Muscle of leg (tissue), 16 donors: ENCODE data around the gene SEC22B. TPM values are rescaled to one million over a fixed set of nuclear protein-coding genes. Genes with fewer than 3 reads are reported as not detected.
"Not testable (repeated sequence)": the region's sequence is repeated elsewhere in the genome, so short reads cannot be mapped to it uniquely, and the experiment has no call there.

Source experiments
- DNase-seq: peaks from one replicate; pipeline ENCODE4 v3.0.0; 2013
- H3K27ac ChIP-seq: one replicate; pipeline ENCODE4 v1.5.1; 2013; ENCODE audit warnings: mild to moderate bottlenecking, low read length, control low read depth
- H3K27me3 ChIP-seq: one replicate; pipeline ENCODE4 v1.6.1; 2013; ENCODE audit warnings: low read length; ENCODE audit not compliant: control insufficient read depth, insufficient read depth
- H3K36me3 ChIP-seq: one replicate; pipeline ENCODE4 v1.6.1; 2013; ENCODE audit warnings: low read length; ENCODE audit not compliant: control insufficient read depth, insufficient read depth
- H3K4me1 ChIP-seq: one replicate; pipeline ENCODE4 v1.6.1; 2013; ENCODE audit warnings: low read length; ENCODE audit not compliant: control insufficient read depth, insufficient read depth
- H3K4me3 ChIP-seq: one replicate; pipeline ENCODE4 v1.5.1; 2013; ENCODE audit warnings: low read length, control low read depth
- H3K9me3 ChIP-seq: replicated peaks from 2 replicates; pipeline ENCODE4 v1.6.1; 2013; ENCODE audit warnings: low read depth, low read length; ENCODE audit not compliant: control insufficient read depth
- WGBS: methylation state at CpG from one replicate; pipeline ENCODE4 v1.1.5; 2013; ENCODE audit warnings: missing lambda C conversion rate; ENCODE audit not compliant: insufficient coverage; 5-methylcytosine and 5-hydroxymethylcytosine counted together
- long read RNA-seq, 11 donors: transcript quantifications; one replicate each; lab custom pipeline, GENCODE V29; 2026
- polyA plus RNA-seq, 8 donors: library from polyadenylated mRNA; unstranded; fragments of 120-200 nt; gene quantifications; one replicate each; pipeline versions ENCODE4 v1.2.1 to v1.2.3, GENCODE V29; 2013; ENCODE audit warnings: inconsistent platforms in 1 of 8, low replicate concordance in 1 of 8; ENCODE audit not compliant: insufficient read length in 8 of 8, insufficient read depth in 1 of 8
- total RNA-seq: library from RNA; stranded (reverse); fragments of 120-200 nt; gene quantifications from one replicate; pipeline ENCODE4 v1.2.4, GENCODE V29; 2013

SEC22B gene
- total RNA-seq (23.3 TPM), polyA plus RNA-seq (10 to 100 TPM; 20.4 to 30.9 (median 25.1) TPM)
- long read RNA-seq, donor 1, full-length matches to known transcripts: 10 of 10 reads
- long read RNA-seq, donor 1, partial matches to known transcripts: 0 of 10 reads
- long read RNA-seq, donor 1, other reads (novel, unspliced or antisense): 0 of 10 reads
- long read RNA-seq, donor 2, full-length matches to known transcripts: 3 of 3 reads
- long read RNA-seq, donor 2, partial matches to known transcripts: 0 of 3 reads
- long read RNA-seq, donor 2, other reads (novel, unspliced or antisense): 0 of 3 reads
- long read RNA-seq, donor 3, full-length matches to known transcripts: 27 of 27 reads
- long read RNA-seq, donor 3, partial matches to known transcripts: 0 of 27 reads
- long read RNA-seq, donor 3, other reads (novel, unspliced or antisense): 0 of 27 reads
- long read RNA-seq, donor 4, full-length matches to known transcripts: 22 of 22 reads
- long read RNA-seq, donor 4, partial matches to known transcripts: 0 of 22 reads
- long read RNA-seq, donor 4, other reads (novel, unspliced or antisense): 0 of 22 reads
- long read RNA-seq, donor 5, full-length matches to known transcripts: 59 of 64 reads
- long read RNA-seq, donor 5, partial matches to known transcripts: 5 of 64 reads
- long read RNA-seq, donor 5, other reads (novel, unspliced or antisense): 0 of 64 reads
- long read RNA-seq, donor 6, full-length matches to known transcripts: 34 of 34 reads
- long read RNA-seq, donor 6, partial matches to known transcripts: 0 of 34 reads
- long read RNA-seq, donor 6, other reads (novel, unspliced or antisense): 0 of 34 reads
- long read RNA-seq, donor 7, full-length matches to known transcripts: 27 of 27 reads
- long read RNA-seq, donor 7, partial matches to known transcripts: 0 of 27 reads
- long read RNA-seq, donor 7, other reads (novel, unspliced or antisense): 0 of 27 reads
- long read RNA-seq, donor 8, full-length matches to known transcripts: 15 of 15 reads
- long read RNA-seq, donor 8, partial matches to known transcripts: 0 of 15 reads
- long read RNA-seq, donor 8, other reads (novel, unspliced or antisense): 0 of 15 reads
- long read RNA-seq, donor 9, full-length matches to known transcripts: 23 of 23 reads
- long read RNA-seq, donor 9, partial matches to known transcripts: 0 of 23 reads
- long read RNA-seq, donor 9, other reads (novel, unspliced or antisense): 0 of 23 reads
- long read RNA-seq, donor 10, full-length matches to known transcripts: 32 of 32 reads
- long read RNA-seq, donor 10, partial matches to known transcripts: 0 of 32 reads
- long read RNA-seq, donor 10, other reads (novel, unspliced or antisense): 0 of 32 reads
- long read RNA-seq, donor 11, full-length matches to known transcripts: 24 of 24 reads
- long read RNA-seq, donor 11, partial matches to known transcripts: 0 of 24 reads
- long read RNA-seq, donor 11, other reads (novel, unspliced or antisense): 0 of 24 reads

GRCh38 chr1:120176092-120176855, at the start of gene SEC22B:
SEC22B (minus strand) TSS chr1:120176520; CDS start chr1:120176381, 139 bp downstream.
- Histone ChIP-seq H3K36me3 (no peaks in the 10 kb centered on the region), H3K4me1 (peaks cover 5% of the 10 kb centered on the region), H3K27me3 (no peaks in the 10 kb centered on the region), H3K4me3 (peak within 1 kb of the TSS; percentile 95), H3K9me3 (no peaks in the 10 kb centered on the region), H3K27ac (peak within 1 kb of the TSS; percentile 97)
- DNase-seq: peak; percentile 98
- WGBS: under 1% methylated on average over 35 of the region's 39 CpGs

DNA sequence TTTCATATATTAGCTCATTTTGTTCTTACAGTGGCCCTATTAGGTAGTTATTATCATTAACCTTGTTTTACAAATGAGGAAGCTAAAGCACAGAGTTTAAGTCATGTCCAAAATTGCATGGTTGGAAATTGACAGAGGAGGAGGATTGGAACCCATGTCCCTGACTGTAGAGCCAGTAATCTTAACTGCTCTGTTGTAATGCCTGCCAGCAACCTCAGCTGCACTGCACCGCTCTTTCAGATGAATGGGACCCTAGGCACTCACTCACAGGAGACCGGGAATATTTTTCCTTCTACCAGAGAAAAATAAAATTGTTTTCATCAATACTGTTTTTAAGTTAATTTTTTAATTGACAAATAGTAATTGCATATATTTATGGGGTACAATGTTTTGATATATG, 41.6 kb upstream of the SEC22B start:
- H3K9me3 ChIP-seq, H3K4me3 ChIP-seq, H3K27me3 ChIP-seq, H3K27ac ChIP-seq, H3K36me3 ChIP-seq, H3K4me1 ChIP-seq: not testable (repeated sequence)
- peak; percentile 79 for DNase-seq
- no CpG with 5 or more reads among the region's 2 CpGs for WGBS

- not testable (repeated sequence) for H3K9me3 ChIP-seq, H3K27ac ChIP-seq, H3K4me1 ChIP-seq, H3K4me3 ChIP-seq, H3K36me3 ChIP-seq, H3K27me3 ChIP-seq
- no CpG with 5 or more reads among the region's 3 CpGs for WGBS
- DNase-seq: peak; percentile 88
These were observed 41.0 kb upstream of the SEC22B start for GRCh38 chr1:120217175-120217929.

DNA sequence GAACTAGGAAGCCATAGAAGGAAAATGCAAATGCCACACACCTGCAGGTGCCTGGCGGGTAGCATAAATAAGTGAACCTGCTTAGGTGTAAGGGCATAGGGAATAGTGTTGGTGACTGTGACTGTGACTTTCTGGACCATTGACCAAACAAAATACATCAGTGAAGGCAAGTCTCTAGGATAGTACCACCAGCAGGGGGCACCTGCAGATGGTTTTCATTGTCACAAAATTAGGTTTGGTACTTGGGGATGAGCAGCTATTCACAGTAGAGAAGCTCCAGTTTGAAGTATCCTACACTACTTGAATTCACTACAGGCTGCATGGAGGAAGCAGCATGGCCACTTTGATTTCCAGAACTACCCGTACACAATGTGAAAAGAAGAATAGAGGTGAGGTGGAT, 37.3 kb upstream of the SEC22B start:
- whole genome bisulfite sequencing: no CpG with 5 or more reads among the region's 2 CpGs
- not testable (repeated sequence) for H3K27me3 ChIP-seq, H3K9me3 ChIP-seq, H3K27ac ChIP-seq, H3K4me1 ChIP-seq, DNase-seq, H3K4me3 ChIP-seq, H3K36me3 ChIP-seq

DNA sequence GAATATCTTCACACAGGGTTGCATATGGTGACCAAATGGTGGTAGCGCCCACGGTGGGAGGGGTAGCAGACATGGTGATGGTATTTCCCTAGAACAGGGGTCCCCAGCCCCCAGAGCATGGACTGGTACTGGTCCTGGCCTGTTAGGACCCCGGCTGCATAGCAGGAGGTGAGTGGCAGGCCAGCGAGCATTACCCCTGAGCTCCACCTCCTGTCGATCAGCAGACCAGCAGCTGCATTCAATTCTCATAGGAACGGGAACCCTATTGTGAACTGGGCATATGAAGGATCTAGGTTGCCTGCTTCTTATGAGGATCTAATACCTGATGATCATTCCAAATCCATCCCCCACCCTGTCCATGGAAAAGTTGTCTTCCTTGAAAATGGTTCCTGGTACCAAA, 34.4 kb upstream of the SEC22B start:
- H3K9me3 ChIP-seq, H3K4me3 ChIP-seq, H3K4me1 ChIP-seq, H3K27ac ChIP-seq, H3K36me3 ChIP-seq, H3K27me3 ChIP-seq, DNase-seq: not testable (repeated sequence)
- WGBS: no CpG with 5 or more reads among the region's 6 CpGs

GRCh38 chr1:120196863-120197775, 20.8 kb upstream of the SEC22B start:
- peak overlapping the region; percentile 26 for H3K4me3 ChIP-seq
- H3K27me3 ChIP-seq, H3K36me3 ChIP-seq, H3K9me3 ChIP-seq, H3K4me1 ChIP-seq, H3K27ac ChIP-seq: not testable (repeated sequence)
- WGBS: 0% methylated on average over 20 of the region's 55 CpGs
- peak; percentile 4 for DNase-seq

GRCh38 chr1:120188626-120189025, 12.3 kb upstream of the SEC22B start:
- no CpG with 5 or more reads among the region's 3 CpGs for WGBS
- not testable (repeated sequence) for H3K36me3 ChIP-seq, H3K9me3 ChIP-seq

GRCh38 chr1:120182176-120182707, 5.9 kb upstream of the SEC22B start:
- not testable (repeated sequence) for H3K27ac ChIP-seq, H3K36me3 ChIP-seq, H3K4me1 ChIP-seq, H3K9me3 ChIP-seq, H3K27me3 ChIP-seq, DNase-seq, H3K4me3 ChIP-seq
- no CpG with 5 or more reads among the region's 2 CpGs for WGBS

More at GRCh38 chr1:120188626-120189025, 12.3 kb upstream of the SEC22B start:
- H3K27ac ChIP-seq, H3K4me3 ChIP-seq, DNase-seq, H3K27me3 ChIP-seq, H3K4me1 ChIP-seq: not testable (repeated sequence)
